Suprapubic skin (tissue), 4 donors: ENCODE measurements around the gene CDON.

Source experiments
- CTCF ChIP-seq, 2 donors: fragments of 200-600 bp in 1 of 2; fragments of 450-650 bp in 1 of 2; sonication (generic) in 1 of 2; IDR thresholded peaks; one replicate each; pipeline ENCODE4 v1.5.1; 2016 to 2019; ENCODE audit warnings: antibody characterized with exemption in 2 of 2, mild to moderate bottlenecking in 1 of 2, moderate library complexity in 1 of 2
- EP300 ChIP-seq: sonication (generic); formaldehyde crosslinking; IDR thresholded peaks from one replicate; pipeline ENCODE4 v1.6.1; 2017; ENCODE audit warnings: antibody characterized with exemption
- POLR2A ChIP-seq, 2 donors: fragments of 450-650 bp; IDR thresholded peaks; one replicate each; pipeline ENCODE4 v1.6.1; 2017; ENCODE audit warnings: antibody characterized with exemption in 2 of 2, mild to moderate bottlenecking in 2 of 2, moderate library complexity in 2 of 2
- POLR2AphosphoS5 ChIP-seq, 3 donors: sonication (generic); formaldehyde crosslinking; IDR thresholded peaks; one replicate each; pipeline ENCODE4 v1.6.1; 2017; ENCODE audit warnings: antibody characterized with exemption in 3 of 3

- TF ChIP-seq CTCF (IDR thresholded peaks at IDR 0.05) (no peak), POLR2AphosphoS5 (IDR thresholded peaks at IDR 0.05) (peak in 1 of 3 donors; percentile 17), POLR2A (IDR thresholded peaks at IDR 0.05) (no peak), EP300 (no peak)
Observed at GRCh38 chr11:126024123-126024522, 38.5 kb downstream of the CDON start.
